ENCODE measurements around the gene SNORC.
"Not testable (repeated sequence)": the region's sequence is repeated elsewhere in the genome, so short reads cannot be mapped to it uniquely, and the experiment has no call there.

- TF ChIP-seq CTCF, POLR2AphosphoS5, EP300, POLR2A (IDR thresholded peaks at IDR 0.05): not testable (repeated sequence)
Observed at GRCh38 chr2:232906867-232907717, 37.0 kb downstream of the SNORC start.
